ENCODE measurements around the gene ST3GAL4. TPM values are rescaled to one million over a fixed set of nuclear protein-coding genes. Genes with fewer than 3 reads are reported as not detected.

ST3GAL4 gene
- polyA plus RNA-seq, 1 of the 3 experiments (the other 2 are of a cell fraction), result 32.0 TPM

- ChIA-PET CTCF (interaction anchor here (1.2 kb wide), 1 partner anchor 9 kb away, joined by 3 read pairs; no protein-coding TSS in a partner anchor), POLR2A (no interaction called here)
- Histone ChIP-seq H3K36me3 (replicated peaks in 1 of 2; ENCODE audit: control insufficient read depth in 1 of 2, insufficient read depth in 2 of 2, low read length in 1 of 2) (no peaks in the 10 kb centered on the region), H3K4me3 (ENCODE audit: low read depth in 2 of 2, low read length in 1 of 2) (no peak overlapping the region), H3K27ac (ENCODE audit: low read depth in 2 of 2, low read length in 1 of 2) (no peak overlapping the region), H3K79me2 (ENCODE audit: insufficient read depth) (peaks cover 15% of the 10 kb centered on the region; the same call in 1 of the 2 replicates), H3K9me3 (no peaks in the 10 kb centered on the region), H3K9ac (no peak overlapping the region), H3F3A (replicated peaks; ENCODE audit: insufficient read depth) (no peaks in the 10 kb centered on the region), H3K4me2 (no peak overlapping the region), H3K9me2 (no peaks in the 10 kb centered on the region), H2AFZ (ENCODE audit: low read depth) (no peak overlapping the region), H3K4me1 (ENCODE audit: control insufficient read depth in 1 of 2, insufficient read depth in 2 of 2, low read depth in 1 of 2, low read length in 1 of 2) (peaks cover 0 to 23% of the 10 kb centered on the region in 2 experiments; a peak in 1 of 4 replicates), H3K27me3 (ENCODE audit: insufficient read depth) (no peaks in the 10 kb centered on the region), H4K20me1 (ENCODE audit: insufficient read depth) (no peaks in the 10 kb centered on the region)
- no peak for DNase-seq
- WGBS (ENCODE audit: low lambda C conversion rate), result 89% methylated on average over 5 of the region's 9 CpGs
- TF ChIP-seq TCF12 (IDR thresholded peaks at IDR 0.05), result no peak
- TF ChIP-seq, protein P1, sequence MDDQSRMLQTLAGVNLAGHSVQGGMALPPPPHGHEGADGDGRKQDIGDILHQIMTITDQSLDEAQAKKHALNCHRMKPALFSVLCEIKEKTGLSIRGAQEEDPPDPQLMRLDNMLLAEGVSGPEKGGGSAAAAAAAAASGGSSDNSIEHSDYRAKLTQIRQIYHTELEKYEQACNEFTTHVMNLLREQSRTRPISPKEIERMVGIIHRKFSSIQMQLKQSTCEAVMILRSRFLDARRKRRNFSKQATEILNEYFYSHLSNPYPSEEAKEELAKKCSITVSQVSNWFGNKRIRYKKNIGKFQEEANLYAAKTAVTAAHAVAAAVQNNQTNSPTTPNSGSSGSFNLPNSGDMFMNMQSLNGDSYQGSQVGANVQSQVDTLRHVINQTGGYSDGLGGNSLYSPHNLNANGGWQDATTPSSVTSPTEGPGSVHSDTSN (IDR thresholded peaks at IDR 0.05), result no peak
- no peak for TF ChIP-seq RFX5 (IDR thresholded peaks at IDR 0.05; ENCODE audit: low read length)
- TF ChIP-seq SMC3 (IDR thresholded peaks at IDR 0.05; ENCODE audit: low read depth, low read length), result no peak
- no peak for TF ChIP-seq CHD2 (IDR thresholded peaks at IDR 0.05; ENCODE audit: low read length, partially characterized antibody)
- no peak for TF ChIP-seq NRF1 (IDR thresholded peaks at IDR 0.05; ENCODE audit: low read depth, low read length)
- no peak for TF ChIP-seq USF1 (IDR thresholded peaks at IDR 0.05; ENCODE audit: borderline replicate concordance, low read depth)
- TF ChIP-seq, protein P2, sequence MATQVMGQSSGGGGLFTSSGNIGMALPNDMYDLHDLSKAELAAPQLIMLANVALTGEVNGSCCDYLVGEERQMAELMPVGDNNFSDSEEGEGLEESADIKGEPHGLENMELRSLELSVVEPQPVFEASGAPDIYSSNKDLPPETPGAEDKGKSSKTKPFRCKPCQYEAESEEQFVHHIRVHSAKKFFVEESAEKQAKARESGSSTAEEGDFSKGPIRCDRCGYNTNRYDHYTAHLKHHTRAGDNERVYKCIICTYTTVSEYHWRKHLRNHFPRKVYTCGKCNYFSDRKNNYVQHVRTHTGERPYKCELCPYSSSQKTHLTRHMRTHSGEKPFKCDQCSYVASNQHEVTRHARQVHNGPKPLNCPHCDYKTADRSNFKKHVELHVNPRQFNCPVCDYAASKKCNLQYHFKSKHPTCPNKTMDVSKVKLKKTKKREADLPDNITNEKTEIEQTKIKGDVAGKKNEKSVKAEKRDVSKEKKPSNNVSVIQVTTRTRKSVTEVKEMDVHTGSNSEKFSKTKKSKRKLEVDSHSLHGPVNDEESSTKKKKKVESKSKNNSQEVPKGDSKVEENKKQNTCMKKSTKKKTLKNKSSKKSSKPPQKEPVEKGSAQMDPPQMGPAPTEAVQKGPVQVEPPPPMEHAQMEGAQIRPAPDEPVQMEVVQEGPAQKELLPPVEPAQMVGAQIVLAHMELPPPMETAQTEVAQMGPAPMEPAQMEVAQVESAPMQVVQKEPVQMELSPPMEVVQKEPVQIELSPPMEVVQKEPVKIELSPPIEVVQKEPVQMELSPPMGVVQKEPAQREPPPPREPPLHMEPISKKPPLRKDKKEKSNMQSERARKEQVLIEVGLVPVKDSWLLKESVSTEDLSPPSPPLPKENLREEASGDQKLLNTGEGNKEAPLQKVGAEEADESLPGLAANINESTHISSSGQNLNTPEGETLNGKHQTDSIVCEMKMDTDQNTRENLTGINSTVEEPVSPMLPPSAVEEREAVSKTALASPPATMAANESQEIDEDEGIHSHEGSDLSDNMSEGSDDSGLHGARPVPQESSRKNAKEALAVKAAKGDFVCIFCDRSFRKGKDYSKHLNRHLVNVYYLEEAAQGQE (IDR thresholded peaks at IDR 0.05; ENCODE audit: low read depth, low read length), result no peak
- no peak for TF ChIP-seq YY1 (IDR thresholded peaks at IDR 0.05; ENCODE audit: low read depth)
- TF ChIP-seq MXI1 (IDR thresholded peaks at IDR 0.05; ENCODE audit: low read depth, low read length), result no peak
- TF ChIP-seq TAF1 (IDR thresholded peaks at IDR 0.05; ENCODE audit: borderline replicate concordance, low read depth, low read length), result no peak
- TF ChIP-seq NFIC (IDR thresholded peaks at IDR 0.05; ENCODE audit: borderline replicate concordance), result no peak
- TF ChIP-seq RCOR1 (IDR thresholded peaks at IDR 0.05; ENCODE audit: low read length), result no peak
- TF ChIP-seq GABPA (IDR thresholded peaks at IDR 0.05; ENCODE audit: low read depth), result no peak
- no peak for TF ChIP-seq MEF2A (IDR thresholded peaks at IDR 0.05; ENCODE audit: borderline replicate concordance, low read depth)
- no peak for TF ChIP-seq RXRA (IDR thresholded peaks at IDR 0.05; ENCODE audit: borderline replicate concordance, low read depth)
Measured at GRCh38 chr11:126384449-126385070, 29.1 kb downstream of the ST3GAL4 start.
